Chondrocyte (in vitro differentiated cells): Measurements from ENCODE around the gene CRYGB. TPM values are rescaled to one million over a fixed set of nuclear protein-coding genes. Genes with fewer than 3 reads are reported as not detected.
"Not testable (repeated sequence)": the region's sequence is repeated elsewhere in the genome, so short reads cannot be mapped to it uniquely, and the experiment has no call there.

Experiments
- DNase-seq: peaks from one replicate; pipeline ENCODE4 v3.0.0; 2021; ENCODE audit warnings: mixed read lengths, low spot score
- H3K27ac Mint-ChIP-seq: one replicate; pipeline ENCODE4 v1.8.0; 2021; ENCODE audit warnings: mild to moderate bottlenecking, moderate library complexity, mixed read lengths; ENCODE audit not compliant: unreplicated experiment
- H3K27me3 Mint-ChIP-seq: 2 replicates; pipeline ENCODE4 v1.8.0; 2021; ENCODE audit warnings: low read depth, mixed read lengths
- H3K36me3 Mint-ChIP-seq: 2 replicates; pipeline ENCODE4 v1.8.0; 2021; ENCODE audit warnings: low read depth, mixed read lengths
- H3K4me1 Mint-ChIP-seq: 2 replicates; pipeline ENCODE4 v1.8.0; 2021; ENCODE audit warnings: low read depth, mild to moderate bottlenecking, mixed read lengths
- H3K4me3 Mint-ChIP-seq: one replicate; pipeline ENCODE4 v1.8.0; 2021; ENCODE audit warnings: mild to moderate bottlenecking, moderate library complexity, mixed read lengths; ENCODE audit not compliant: unreplicated experiment
- H3K9me3 Mint-ChIP-seq: 2 replicates; pipeline ENCODE4 v1.8.0; 2021; ENCODE audit warnings: low read depth, mixed read lengths
- total RNA-seq: library from RNA; stranded (reverse); gene quantifications from 3 replicates; pipeline ENCODE4 v1.2.1, GENCODE V29; 2021
- TF ChIP-seq, protein P1 (sequence below): fragments of 200-600 bp; sonication (generic); IDR thresholded peaks from 2 replicates; pipeline ENCODE4 v1.5.0; 2021; ENCODE audit warnings: antibody characterized with exemption, mild to moderate bottlenecking, moderate library complexity

Gene CRYGB
- total RNA-seq, 1 donor from 2014 or later: not detected

DNA sequence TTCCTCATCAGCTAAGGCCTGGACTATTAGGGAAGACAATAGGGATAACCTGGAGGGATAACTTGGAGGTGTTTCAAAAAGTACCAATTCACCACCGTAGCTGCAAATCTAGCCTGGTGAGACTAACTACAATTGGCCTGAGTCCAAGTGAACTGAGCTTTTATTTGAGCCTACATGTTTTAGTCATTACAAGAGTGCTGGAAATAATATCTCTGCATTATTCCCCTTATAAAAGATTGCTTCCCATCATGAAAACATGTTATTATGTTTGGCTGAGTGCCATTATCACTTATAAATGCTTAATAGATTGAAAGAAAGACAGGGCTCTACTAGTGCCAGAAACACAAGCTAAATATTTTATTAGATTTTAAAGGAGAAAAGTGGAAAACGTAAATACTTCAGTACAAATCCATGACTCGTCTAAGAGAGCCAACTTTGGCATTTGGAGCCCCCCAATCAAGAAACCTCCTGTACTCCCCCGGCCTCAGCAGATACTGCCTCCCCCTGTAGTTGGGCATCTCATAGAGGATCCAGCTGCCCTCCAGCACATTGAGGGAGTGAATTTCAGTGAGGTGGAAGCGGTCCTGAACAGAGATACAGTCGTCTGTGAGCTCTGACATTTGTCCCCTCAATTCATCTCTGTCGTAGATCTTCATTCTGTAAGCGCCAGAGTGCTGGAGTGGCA, 3.6 kb downstream of the CRYGB start:
- Mint-ChIP-seq H3K9me3 (peaks cover 6% of the 10 kb centered on the region), H3K4me3 (no peak overlapping the region), H3K27ac (no peak overlapping the region), H3K4me1 (peaks cover 5% of the 10 kb centered on the region), H3K27me3 (no peaks in the 10 kb centered on the region), H3K36me3 (no peaks in the 10 kb centered on the region)
- DNase-seq: no peak
- TF ChIP-seq, protein P1, sequence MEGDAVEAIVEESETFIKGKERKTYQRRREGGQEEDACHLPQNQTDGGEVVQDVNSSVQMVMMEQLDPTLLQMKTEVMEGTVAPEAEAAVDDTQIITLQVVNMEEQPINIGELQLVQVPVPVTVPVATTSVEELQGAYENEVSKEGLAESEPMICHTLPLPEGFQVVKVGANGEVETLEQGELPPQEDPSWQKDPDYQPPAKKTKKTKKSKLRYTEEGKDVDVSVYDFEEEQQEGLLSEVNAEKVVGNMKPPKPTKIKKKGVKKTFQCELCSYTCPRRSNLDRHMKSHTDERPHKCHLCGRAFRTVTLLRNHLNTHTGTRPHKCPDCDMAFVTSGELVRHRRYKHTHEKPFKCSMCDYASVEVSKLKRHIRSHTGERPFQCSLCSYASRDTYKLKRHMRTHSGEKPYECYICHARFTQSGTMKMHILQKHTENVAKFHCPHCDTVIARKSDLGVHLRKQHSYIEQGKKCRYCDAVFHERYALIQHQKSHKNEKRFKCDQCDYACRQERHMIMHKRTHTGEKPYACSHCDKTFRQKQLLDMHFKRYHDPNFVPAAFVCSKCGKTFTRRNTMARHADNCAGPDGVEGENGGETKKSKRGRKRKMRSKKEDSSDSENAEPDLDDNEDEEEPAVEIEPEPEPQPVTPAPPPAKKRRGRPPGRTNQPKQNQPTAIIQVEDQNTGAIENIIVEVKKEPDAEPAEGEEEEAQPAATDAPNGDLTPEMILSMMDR: no peak

DNA sequence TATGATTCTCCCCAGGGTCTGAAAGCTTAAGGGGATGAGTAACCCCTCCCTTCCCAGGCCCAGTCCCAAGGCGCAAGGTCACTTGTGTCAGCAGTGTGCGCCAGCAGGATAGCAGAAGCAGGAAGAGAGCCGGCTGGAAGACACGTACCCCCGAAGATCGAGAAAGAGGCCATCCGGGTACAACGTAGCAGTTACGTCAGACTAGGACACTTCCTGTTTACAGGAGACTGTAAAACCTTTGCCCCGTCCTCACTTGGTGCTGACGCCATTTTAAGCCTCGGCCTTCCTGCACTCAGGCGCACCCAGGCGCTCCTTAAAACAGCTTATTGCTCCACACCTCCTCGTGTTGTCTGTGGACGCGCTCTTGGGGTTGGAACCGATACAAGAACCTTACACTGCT, 6.5 kb downstream of the CRYGB start:
- Mint-ChIP-seq H3K9me3 (peaks cover 6% of the 10 kb centered on the region), H3K4me3 (no peak overlapping the region), H3K27me3 (no peaks in the 10 kb centered on the region), H3K36me3 (no peaks in the 10 kb centered on the region), H3K27ac (no peak overlapping the region), H3K4me1 (peaks cover 5% of the 10 kb centered on the region)
- no peak for DNase-seq
- TF ChIP-seq, protein P1: no peak

DNA sequence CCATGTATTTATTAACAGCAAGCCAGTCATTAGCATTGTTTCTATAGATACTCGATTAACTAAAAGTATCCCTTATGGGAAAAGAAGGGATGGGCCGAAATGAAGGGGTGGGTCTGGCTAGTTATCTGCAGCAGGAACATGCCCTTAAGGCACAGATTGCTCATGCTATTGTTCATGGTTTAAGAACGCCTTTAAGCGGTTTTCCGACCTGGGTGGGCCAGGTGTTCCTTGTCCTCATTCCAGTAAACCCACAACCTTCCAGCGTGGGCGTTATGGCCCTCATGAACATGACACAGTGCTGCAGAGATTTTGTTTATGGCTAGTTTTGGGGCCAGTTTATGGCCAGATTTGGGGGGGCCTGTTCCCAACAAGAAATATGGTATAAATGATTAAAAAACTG, 7.6 kb downstream of the CRYGB start:
- not testable (repeated sequence) for H3K9me3 Mint-ChIP-seq, H3K36me3 Mint-ChIP-seq, DNase-seq, H3K27ac Mint-ChIP-seq, H3K27me3 Mint-ChIP-seq, H3K4me1 Mint-ChIP-seq, H3K4me3 Mint-ChIP-seq

DNA sequence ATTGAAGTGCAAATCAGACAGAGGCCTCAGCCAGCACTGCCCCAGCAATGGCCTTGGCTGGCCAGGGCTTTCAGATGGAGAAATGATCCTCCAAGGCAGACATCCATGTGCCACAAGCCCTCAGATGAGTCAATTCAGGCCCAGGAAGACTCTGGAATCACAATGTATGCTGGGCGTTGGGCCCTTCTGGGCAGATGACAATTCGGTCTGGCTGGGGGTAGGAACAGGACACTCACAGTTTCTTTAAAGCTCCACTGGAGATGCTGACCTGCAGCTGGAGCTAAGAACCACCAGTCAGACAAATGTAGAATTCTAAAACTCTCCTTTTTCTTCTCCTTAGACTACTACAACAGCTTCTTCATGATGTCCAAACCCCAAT, 9.3 kb downstream of the CRYGB start:
- no peak for DNase-seq
- H3K4me1 Mint-ChIP-seq: no peaks in the 10 kb centered on the region
- no peaks in the 10 kb centered on the region for H3K27me3 Mint-ChIP-seq
- H3K36me3 Mint-ChIP-seq: no peaks in the 10 kb centered on the region
- H3K27ac Mint-ChIP-seq: no peak overlapping the region
- TF ChIP-seq, protein P1: no peak
- H3K9me3 Mint-ChIP-seq: peaks cover 6% of the 10 kb centered on the region
- H3K4me3 Mint-ChIP-seq: no peak overlapping the region

DNA sequence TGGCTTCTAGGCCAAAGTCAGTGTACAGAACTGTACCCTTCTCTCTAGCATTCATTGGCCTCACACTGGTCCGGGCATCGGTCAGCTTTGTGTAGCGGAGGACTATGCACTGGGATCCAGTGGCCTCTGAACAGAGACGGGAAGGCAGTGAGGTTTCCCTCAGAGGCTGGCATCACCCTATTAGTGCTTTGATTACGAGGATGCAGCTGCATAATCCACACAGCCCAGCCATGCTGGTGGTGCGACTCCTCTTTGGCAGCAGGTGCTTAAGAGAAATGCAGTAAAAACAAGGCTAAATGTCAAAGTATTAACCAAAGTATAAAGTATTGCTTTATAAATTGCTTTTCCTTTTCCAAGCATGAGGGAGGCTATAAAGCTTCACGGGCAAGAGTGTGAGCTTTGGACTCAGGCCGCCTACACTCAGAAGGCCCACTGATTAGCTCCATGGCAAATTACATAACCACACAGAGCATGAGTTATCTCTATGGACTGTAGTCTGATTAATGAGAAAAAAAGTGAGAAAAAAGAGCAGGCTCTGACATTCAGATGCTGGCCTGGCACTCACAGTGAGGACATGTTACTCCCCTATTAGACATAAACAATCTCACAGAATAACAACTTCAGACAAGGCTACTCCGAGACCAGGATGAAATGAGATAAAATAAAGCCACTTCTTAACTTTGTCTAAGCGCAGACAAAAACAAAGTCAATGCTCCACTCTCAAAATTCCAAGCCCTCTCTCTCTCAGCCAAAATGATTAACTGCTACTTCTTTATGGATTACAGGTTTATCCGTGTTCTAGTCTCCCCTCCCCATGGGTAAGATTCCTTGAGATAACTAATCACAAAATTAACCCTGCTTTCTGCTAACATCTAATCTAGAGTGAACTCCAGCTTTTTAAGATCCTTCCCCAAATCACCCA, 9.9 kb downstream of the CRYGB start:
- H3K9me3 Mint-ChIP-seq: peaks cover 6% of the 10 kb centered on the region
- no peak for DNase-seq
- H3K4me1 Mint-ChIP-seq: no peaks in the 10 kb centered on the region
- H3K4me3 Mint-ChIP-seq: no peak overlapping the region
- H3K27ac Mint-ChIP-seq: no peak overlapping the region
- TF ChIP-seq, protein P1: no peak
- H3K27me3 Mint-ChIP-seq: no peaks in the 10 kb centered on the region
- no peaks in the 10 kb centered on the region for H3K36me3 Mint-ChIP-seq
